Measurements from ENCODE around the gene APLNR. TPM values are rescaled to one million over a fixed set of nuclear protein-coding genes. Genes with fewer than 3 reads are reported as not detected.

APLNR gene
- total RNA-seq, 1 donor from 2014 or later = 48.8 TPM

- DNase-seq (ENCODE audit: low spot score) = no peak
- no peak overlapping the region for H3K4me3 Mint-ChIP-seq (ENCODE audit: unreplicated experiment)
- H3K27ac Mint-ChIP-seq (ENCODE audit: unreplicated experiment) = no peak overlapping the region
- H3K9me3 Mint-ChIP-seq (ENCODE audit: unreplicated experiment) = no peaks in the 10 kb centered on the region
- no peak for TF ChIP-seq CTCF (IDR thresholded peaks at IDR 0.05; ENCODE audit: unreplicated experiment)
- peaks cover 6% of the 10 kb centered on the region for H3K36me3 Mint-ChIP-seq (ENCODE audit: low read depth, unreplicated experiment)
- peaks cover 60% of the 10 kb centered on the region for H3K4me1 Mint-ChIP-seq (ENCODE audit: unreplicated experiment)
- peaks cover 23% of the 10 kb centered on the region for H3K27me3 Mint-ChIP-seq (ENCODE audit: unreplicated experiment)
These were observed 31.9 kb downstream of the APLNR start for GRCh38 chr11:57205041-57205641.

- TF ChIP-seq CTCF (IDR thresholded peaks at IDR 0.05; ENCODE audit: unreplicated experiment) = no peak
These were observed 33.1 kb downstream of the APLNR start for GRCh38 chr11:57203882-57204480.

GRCh38 chr11:57203359-57203758 is 33.7 kb downstream of the APLNR start:
- no peak overlapping the region for H3K27ac Mint-ChIP-seq (ENCODE audit: unreplicated experiment)
- no peak for TF ChIP-seq CTCF (IDR thresholded peaks at IDR 0.05; ENCODE audit: unreplicated experiment)
- peaks cover 6% of the 10 kb centered on the region for H3K36me3 Mint-ChIP-seq (ENCODE audit: low read depth, unreplicated experiment)
- H3K4me1 Mint-ChIP-seq (ENCODE audit: unreplicated experiment) = peaks cover 50% of the 10 kb centered on the region
- H3K27me3 Mint-ChIP-seq (ENCODE audit: unreplicated experiment) = peaks cover 25% of the 10 kb centered on the region
- no peak for DNase-seq (ENCODE audit: low spot score)
- H3K9me3 Mint-ChIP-seq (ENCODE audit: unreplicated experiment) = no peaks in the 10 kb centered on the region
- no peak overlapping the region for H3K4me3 Mint-ChIP-seq (ENCODE audit: unreplicated experiment)

More at GRCh38 chr11:57203882-57204480, 33.1 kb downstream of the APLNR start:
- H3K4me1 Mint-ChIP-seq (ENCODE audit: unreplicated experiment) = peaks cover 55% of the 10 kb centered on the region
- DNase-seq (ENCODE audit: low spot score) = no peak
- H3K9me3 Mint-ChIP-seq (ENCODE audit: unreplicated experiment) = no peaks in the 10 kb centered on the region
- H3K27me3 Mint-ChIP-seq (ENCODE audit: unreplicated experiment) = peaks cover 24% of the 10 kb centered on the region
- H3K36me3 Mint-ChIP-seq (ENCODE audit: low read depth, unreplicated experiment) = peaks cover 6% of the 10 kb centered on the region
- H3K4me3 Mint-ChIP-seq (ENCODE audit: unreplicated experiment) = no peak overlapping the region
- H3K27ac Mint-ChIP-seq (ENCODE audit: unreplicated experiment) = no peak overlapping the region

GRCh38 chr11:57202281-57202680 is 34.8 kb downstream of the APLNR start:
- H3K4me1 Mint-ChIP-seq (ENCODE audit: unreplicated experiment) = peaks cover 43% of the 10 kb centered on the region
- no peaks in the 10 kb centered on the region for H3K9me3 Mint-ChIP-seq (ENCODE audit: unreplicated experiment)
- H3K36me3 Mint-ChIP-seq (ENCODE audit: low read depth, unreplicated experiment) = peaks cover 6% of the 10 kb centered on the region
- H3K27me3 Mint-ChIP-seq (ENCODE audit: unreplicated experiment) = peaks cover 25% of the 10 kb centered on the region
- DNase-seq (ENCODE audit: low spot score) = no peak
- no peak for TF ChIP-seq CTCF (IDR thresholded peaks at IDR 0.05; ENCODE audit: unreplicated experiment)
- H3K27ac Mint-ChIP-seq (ENCODE audit: unreplicated experiment) = no peak overlapping the region
- no peak overlapping the region for H3K4me3 Mint-ChIP-seq (ENCODE audit: unreplicated experiment)

- no peak for TF ChIP-seq CTCF (IDR thresholded peaks at IDR 0.05; ENCODE audit: unreplicated experiment)
- peaks cover 20% of the 10 kb centered on the region for H3K27me3 Mint-ChIP-seq (ENCODE audit: unreplicated experiment)
- no peak for DNase-seq (ENCODE audit: low spot score)
- H3K4me3 Mint-ChIP-seq (ENCODE audit: unreplicated experiment) = no peak overlapping the region
- no peaks in the 10 kb centered on the region for H3K9me3 Mint-ChIP-seq (ENCODE audit: unreplicated experiment)
- H3K36me3 Mint-ChIP-seq (ENCODE audit: low read depth, unreplicated experiment) = no peaks in the 10 kb centered on the region
- peaks cover 40% of the 10 kb centered on the region for H3K4me1 Mint-ChIP-seq (ENCODE audit: unreplicated experiment)
- peak overlapping the region; percentile 1 for H3K27ac Mint-ChIP-seq (ENCODE audit: unreplicated experiment)
These were observed 36.1 kb downstream of the APLNR start for GRCh38 chr11:57200917-57201316.
